Mesenteric fat pad (tissue), 1 donor: ENCODE results near the gene MYH9. TPM values are rescaled to one million over a fixed set of nuclear protein-coding genes. Genes with fewer than 3 reads are reported as not detected.

ENCODE experiments used
- DNase-seq: peaks from one replicate; pipeline ENCODE4 v3.0.0-alpha.2; 2020; ENCODE audit warnings: low spot score
- total RNA-seq: library from RNA; stranded (reverse); fragmentation: NEBNext Ultra II Directional; extraction: Animal tissue kit (Norgen Biotek cat#: 25700); gene quantifications from one replicate; pipeline ENCODE4 v1.2.1, GENCODE V29; 2021
- donor health status: DM: yes; HTN: yes; CAD: no.

MYH9 gene
- total RNA-seq, 1 donor from 2014 or later, result 673 TPM

- DNase-seq, result no peak
Observed at GRCh38 chr22:36351921-36352802, 35.6 kb downstream of the MYH9 start.

- no peak for DNase-seq
Observed at GRCh38 chr22:36350751-36351594, 36.8 kb downstream of the MYH9 start.

- no peak for DNase-seq
Observed at GRCh38 chr22:36349726-36350125, 38.0 kb downstream of the MYH9 start.

GRCh38 chr22:36348760-36349159 is 39.0 kb downstream of the MYH9 start:
- DNase-seq, result no peak

- DNase-seq, result no peak
Observed at GRCh38 chr22:36347094-36347493, 40.7 kb downstream of the MYH9 start.

- no peak for DNase-seq
Observed at GRCh38 chr22:36344106-36344827, 43.5 kb downstream of the MYH9 start.

- DNase-seq, result no peak
Observed at GRCh38 chr22:36343720-36344105, 44.1 kb downstream of the MYH9 start.

- no peak for DNase-seq
Observed at GRCh38 chr22:36343070-36343719, 44.6 kb downstream of the MYH9 start.

GRCh38 chr22:36341640-36342041 is 46.1 kb downstream of the MYH9 start:
- DNase-seq, result no peak

- no peak for DNase-seq
Observed at GRCh38 chr22:36340621-36341020, 47.1 kb downstream of the MYH9 start.

GRCh38 chr22:36339171-36340065 is 48.3 kb downstream of the MYH9 start:
- DNase-seq, result no peak

GRCh38 chr22:36337365-36338130 is 50.2 kb downstream of the MYH9 start:
- no peak for DNase-seq

GRCh38 chr22:36336246-36337182 is 51.3 kb downstream of the MYH9 start:
- no peak for DNase-seq

- DNase-seq, result no peak
Observed at GRCh38 chr22:36335621-36336020, 52.1 kb downstream of the MYH9 start.

- DNase-seq, result no peak
Observed at GRCh38 chr22:36334821-36335603, 52.8 kb downstream of the MYH9 start.

- DNase-seq, result no peak
Observed at GRCh38 chr22:36334081-36334820, 53.5 kb downstream of the MYH9 start.

- DNase-seq, result no peak
Observed at GRCh38 chr22:36333644-36334043, 54.1 kb downstream of the MYH9 start.
